WTC11 (cell line): ENCODE measurements around the gene TBC1D24. TPM values are rescaled to one million over a fixed set of nuclear protein-coding genes. Genes with fewer than 3 reads are reported as not detected.

Experiments
- ATAC-seq: fragments of 200-7000 bp; cut with Tn5 transposase; 2 replicates; pipeline ENCODE4 v1.10.0; 2021; ENCODE audit warnings: mild to moderate bottlenecking, moderate library complexity
- CTCF ChIA-PET: fragments of 300-600 bp; sonication (Branson Sonifier 250); formaldehyde crosslinking; loops from one replicate; lab custom pipeline; 2021; ENCODE audit warnings: antibody characterized with exemption; lab: Charles Lee
- POLR2A ChIA-PET: fragments of 350-600 bp; sonication (Branson Sonifier 250); formaldehyde crosslinking; loops from one replicate; lab custom pipeline; 2021; ENCODE audit warnings: antibody characterized with exemption; lab: Charles Lee
- DNase-seq: peaks from one replicate; pipeline ENCODE4 v3.0.0; 2021; ENCODE audit warnings: low spot score
- H3K27ac Mint-ChIP-seq: 2 replicates; pipeline ENCODE4 v1.8.0; 2021; ENCODE audit warnings: mixed read lengths
- H3K27me3 Mint-ChIP-seq: 2 replicates; pipeline ENCODE4 v1.8.0; 2021; ENCODE audit warnings: low read depth, mild to moderate bottlenecking, moderate library complexity, mixed read lengths
- H3K36me3 Mint-ChIP-seq: 2 replicates; pipeline ENCODE4 v1.8.0; 2021; ENCODE audit warnings: mixed read lengths
- H3K4me1 Mint-ChIP-seq: 2 replicates; pipeline ENCODE4 v1.8.0; 2022; ENCODE audit warnings: mixed read lengths
- H3K4me3 Mint-ChIP-seq: 2 replicates; pipeline ENCODE4 v1.8.0; 2021; ENCODE audit warnings: mild to moderate bottlenecking, moderate library complexity, mixed read lengths
- H3K9me3 Mint-ChIP-seq: 2 replicates; pipeline ENCODE4 v1.8.0; 2021; ENCODE audit warnings: mixed read lengths
- CBFB ChIP-seq: sonication (generic); formaldehyde crosslinking; IDR thresholded peaks from 2 replicates; pipeline ENCODE4 v1.8.1; 2022; ENCODE audit warnings: mild to moderate bottlenecking, low read depth, missing genetic modification reagents
- E2F4 ChIP-seq: sonication (generic); formaldehyde crosslinking; IDR thresholded peaks from 2 replicates; pipeline ENCODE4 v1.8.1; 2022; ENCODE audit warnings: low read depth, mild to moderate bottlenecking, moderate library complexity, missing genetic modification reagents, borderline replicate concordance
- HMGA2 ChIP-seq: fragments of 250-450 bp; sonication (Bioruptor Pico); IDR thresholded peaks from 2 replicates; pipeline ENCODE4 v1.4.0; 2021; ENCODE audit warnings: mild to moderate bottlenecking, moderate library complexity
- KAT7 ChIP-seq: sonication (generic); formaldehyde crosslinking; IDR thresholded peaks from 2 replicates; pipeline ENCODE4 v1.8.1; 2023; ENCODE audit warnings: missing genetic modification reagents, mild to moderate bottlenecking, borderline replicate concordance
- NFYB ChIP-seq: sonication (generic); formaldehyde crosslinking; conservative IDR thresholded peaks from 2 replicates; pipeline ENCODE4 v1.8.0; 2022; ENCODE audit warnings: low read depth, missing genetic modification reagents
- OVOL2 ChIP-seq: fragments of 250-450 bp; sonication (Bioruptor Pico); IDR thresholded peaks from 2 replicates; pipeline ENCODE4 v1.9.0; 2021; ENCODE audit warnings: mild to moderate bottlenecking, borderline replicate concordance
- PRRX2 ChIP-seq: fragments of 250-450 bp; sonication (Bioruptor Pico); IDR thresholded peaks from 2 replicates; pipeline ENCODE4 v1.8.0; 2021; ENCODE audit warnings: mild to moderate bottlenecking
- SMAD3 ChIP-seq: sonication (generic); formaldehyde crosslinking; IDR thresholded peaks from 2 replicates; pipeline ENCODE4 v1.8.0; 2022; ENCODE audit warnings: missing genetic modification reagents, mild to moderate bottlenecking, borderline replicate concordance
- SMAD4 ChIP-seq: sonication (generic); formaldehyde crosslinking; IDR thresholded peaks from 2 replicates; pipeline ENCODE4 v1.8.0; 2022; ENCODE audit warnings: mild to moderate bottlenecking, missing genetic modification reagents
- SP1 ChIP-seq: sonication (generic); formaldehyde crosslinking; conservative IDR thresholded peaks from 2 replicates; pipeline ENCODE4 v1.8.1; 2022; ENCODE audit warnings: missing genetic modification reagents
- TCF7 ChIP-seq: sonication (generic); formaldehyde crosslinking; IDR thresholded peaks from 2 replicates; pipeline ENCODE4 v1.8.0; 2022; ENCODE audit warnings: mild to moderate bottlenecking, low read depth, missing genetic modification reagents, moderate library complexity
- ZNF219 ChIP-seq: sonication (generic); formaldehyde crosslinking; IDR thresholded peaks from 2 replicates; pipeline ENCODE4 v1.8.0; 2023; ENCODE audit warnings: missing genetic modification reagents, mild to moderate bottlenecking, borderline replicate concordance
- ZNF232 ChIP-seq: sonication (generic); formaldehyde crosslinking; IDR thresholded peaks from 2 replicates; pipeline ENCODE4 v1.8.0; 2022; ENCODE audit warnings: mild to moderate bottlenecking, missing genetic modification reagents
- ZNF263 ChIP-seq: sonication (generic); formaldehyde crosslinking; IDR thresholded peaks from 2 replicates; pipeline ENCODE4 v1.8.1; 2022; ENCODE audit warnings: low read depth, mild to moderate bottlenecking, moderate library complexity, missing genetic modification reagents
- ZNF416 ChIP-seq: fragments of 250-450 bp; sonication (Bioruptor Pico); IDR thresholded peaks from 2 replicates; pipeline ENCODE4 v1.9.0; 2021; ENCODE audit warnings: mild to moderate bottlenecking, inconsistent platforms
- ZNF425 ChIP-seq: fragments of 250-450 bp; sonication (Bioruptor Pico); conservative IDR thresholded peaks from 2 replicates; pipeline ENCODE4 v1.9.0; 2021; ENCODE audit warnings: mild to moderate bottlenecking
- ZNF512 ChIP-seq: sonication (generic); formaldehyde crosslinking; IDR thresholded peaks from 2 replicates; pipeline ENCODE4 v1.8.1; 2022; ENCODE audit warnings: missing genetic modification reagents, borderline replicate concordance
- total RNA-seq: library from RNA; stranded (reverse); gene quantifications from 3 replicates; pipeline ENCODE4 v1.2.3, GENCODE V29; 2021
- TF ChIP-seq, protein P1 (sequence below): sonication (generic); formaldehyde crosslinking; IDR thresholded peaks from 2 replicates; pipeline ENCODE4 v1.8.1; 2022; ENCODE audit warnings: mild to moderate bottlenecking, missing genetic modification reagents, moderate library complexity, borderline replicate concordance
- TF ChIP-seq, protein P2 (sequence below): sonication (generic); formaldehyde crosslinking; IDR thresholded peaks from 2 replicates; pipeline ENCODE4 v1.8.0; 2022; ENCODE audit warnings: mild to moderate bottlenecking, missing genetic modification reagents

Gene TBC1D24
- total RNA-seq, 1 experiment from 2014 or later = 21.0 TPM

DNA sequence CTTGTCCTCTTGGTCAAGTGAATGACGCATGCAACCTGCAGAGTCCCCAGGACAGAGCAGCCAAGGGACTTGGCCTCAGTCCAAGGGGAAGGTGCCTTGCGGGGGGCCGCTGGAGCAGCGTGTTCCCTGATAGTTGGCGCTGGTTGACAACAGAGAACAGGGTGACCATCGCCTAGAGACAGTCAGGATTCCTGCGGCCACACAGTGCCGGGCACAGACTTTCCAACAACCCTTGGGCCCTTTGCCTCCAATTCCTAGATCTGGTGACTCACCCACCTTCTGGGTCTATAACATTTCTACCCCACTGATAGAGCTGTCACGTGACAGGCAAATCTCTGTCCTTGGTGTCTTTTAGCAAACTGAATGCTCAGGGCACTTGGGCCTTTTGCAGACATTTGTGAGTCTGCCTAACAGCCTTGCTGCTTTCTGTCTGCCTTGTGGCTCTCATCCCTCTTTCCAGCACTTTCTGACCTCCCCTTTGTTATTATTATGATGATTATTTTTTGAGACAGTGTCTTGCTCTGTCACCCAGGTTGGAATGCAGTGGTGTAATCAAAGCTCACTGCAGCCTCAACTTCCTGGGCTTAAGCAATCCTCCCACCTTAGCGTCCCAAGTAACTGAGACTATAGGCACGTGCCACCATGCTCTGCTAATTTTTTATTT, 26.9 kb upstream of the TBC1D24 start:
- no peaks in the 10 kb centered on the region for H3K4me1 Mint-ChIP-seq
- ChIA-PET POLR2A (no interaction called here), CTCF (no interaction called here)
- H3K9me3 Mint-ChIP-seq = no peaks in the 10 kb centered on the region
- no peak overlapping the region for H3K27ac Mint-ChIP-seq
- no peak for DNase-seq
- TF ChIP-seq TCF7 (CRISPR knock-in tag) = no peak
- no peak for ATAC-seq
- H3K4me3 Mint-ChIP-seq = no peak overlapping the region
- H3K36me3 Mint-ChIP-seq = peaks cover 72% of the 10 kb centered on the region
- H3K27me3 Mint-ChIP-seq = no peaks in the 10 kb centered on the region

DNA sequence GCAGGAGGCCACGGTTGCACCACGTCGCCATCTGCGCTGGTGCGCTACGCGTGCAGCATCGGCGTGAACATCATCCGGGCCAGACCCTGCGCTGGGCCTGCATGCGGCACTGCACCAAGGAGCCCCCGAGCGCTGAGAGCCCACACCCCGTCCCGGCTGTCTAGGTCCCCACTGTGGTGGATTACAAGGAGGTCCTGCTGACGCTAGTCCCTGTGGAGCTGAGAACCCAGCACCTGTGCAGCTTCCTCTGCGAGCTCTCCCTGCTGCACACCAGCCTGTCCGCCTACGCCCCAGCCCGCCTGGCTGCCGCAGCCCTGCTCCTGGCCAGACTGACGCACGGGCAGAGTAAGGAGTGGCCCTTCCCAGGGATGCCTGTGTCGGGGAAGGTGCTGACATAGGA, 25.8 kb upstream of the TBC1D24 start:
- POLR2A ChIA-PET = no interaction called here
- CTCF ChIA-PET = no interaction called here
- no peaks in the 10 kb centered on the region for H3K9me3 Mint-ChIP-seq
- H3K4me1 Mint-ChIP-seq = no peaks in the 10 kb centered on the region
- no peak overlapping the region for H3K4me3 Mint-ChIP-seq
- DNase-seq (no peak), ATAC-seq (no peak)
- H3K27me3 Mint-ChIP-seq = no peaks in the 10 kb centered on the region
- TF ChIP-seq ZNF232 (CRISPR knock-in tag) = no peak
- H3K27ac Mint-ChIP-seq = no peak overlapping the region
- peaks cover 73% of the 10 kb centered on the region for H3K36me3 Mint-ChIP-seq

GRCh38 chr16:2450535-2450934, 24.4 kb upstream of the TBC1D24 start:
- ATAC-seq (no peak), DNase-seq (no peak)
- Mint-ChIP-seq H3K4me1 (no peaks in the 10 kb centered on the region), H3K27me3 (no peaks in the 10 kb centered on the region), H3K9me3 (no peaks in the 10 kb centered on the region), H3K27ac (no peak overlapping the region), H3K36me3 (peaks cover 64% of the 10 kb centered on the region), H3K4me3 (no peak overlapping the region)
- no peak for TF ChIP-seq SP1
- TF ChIP-seq OVOL2 (CRISPR knock-in tag) = no peak
- TF ChIP-seq, protein P1, sequence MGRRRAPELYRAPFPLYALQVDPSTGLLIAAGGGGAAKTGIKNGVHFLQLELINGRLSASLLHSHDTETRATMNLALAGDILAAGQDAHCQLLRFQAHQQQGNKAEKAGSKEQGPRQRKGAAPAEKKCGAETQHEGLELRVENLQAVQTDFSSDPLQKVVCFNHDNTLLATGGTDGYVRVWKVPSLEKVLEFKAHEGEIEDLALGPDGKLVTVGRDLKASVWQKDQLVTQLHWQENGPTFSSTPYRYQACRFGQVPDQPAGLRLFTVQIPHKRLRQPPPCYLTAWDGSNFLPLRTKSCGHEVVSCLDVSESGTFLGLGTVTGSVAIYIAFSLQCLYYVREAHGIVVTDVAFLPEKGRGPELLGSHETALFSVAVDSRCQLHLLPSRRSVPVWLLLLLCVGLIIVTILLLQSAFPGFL (CRISPR knock-in tag) = no peak
- TF ChIP-seq E2F4 (CRISPR knock-in tag) = no peak
- no peak for TF ChIP-seq ZNF416 (CRISPR knock-in tag)
- TF ChIP-seq ZNF425 (CRISPR knock-in tag) = no peak
- no peak for TF ChIP-seq ZNF263 (CRISPR knock-in tag)
- no peak for TF ChIP-seq HMGA2 (CRISPR knock-in tag)
- TF ChIP-seq ZNF219 (CRISPR knock-in tag) = no peak
- TF ChIP-seq KAT7 = no peak
- no peak for TF ChIP-seq SMAD4 (CRISPR knock-in tag)
- no peak for TF ChIP-seq CBFB
- TF ChIP-seq SMAD3 = no peak
- no peak for TF ChIP-seq PRRX2 (CRISPR knock-in tag)
- TF ChIP-seq, protein P2, sequence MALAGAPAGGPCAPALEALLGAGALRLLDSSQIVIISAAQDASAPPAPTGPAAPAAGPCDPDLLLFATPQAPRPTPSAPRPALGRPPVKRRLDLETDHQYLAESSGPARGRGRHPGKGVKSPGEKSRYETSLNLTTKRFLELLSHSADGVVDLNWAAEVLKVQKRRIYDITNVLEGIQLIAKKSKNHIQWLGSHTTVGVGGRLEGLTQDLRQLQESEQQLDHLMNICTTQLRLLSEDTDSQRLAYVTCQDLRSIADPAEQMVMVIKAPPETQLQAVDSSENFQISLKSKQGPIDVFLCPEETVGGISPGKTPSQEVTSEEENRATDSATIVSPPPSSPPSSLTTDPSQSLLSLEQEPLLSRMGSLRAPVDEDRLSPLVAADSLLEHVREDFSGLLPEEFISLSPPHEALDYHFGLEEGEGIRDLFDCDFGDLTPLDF = no peak
- no peak for TF ChIP-seq NFYB (CRISPR knock-in tag)
- no peak for TF ChIP-seq ZNF512 (CRISPR knock-in tag)
- ChIA-PET POLR2A (interaction anchor here (0.6 kb wide), 1 partner anchor 18 kb away, joined by 5 read pairs; no protein-coding TSS in a partner anchor), CTCF (interaction anchor here (1.1 kb wide), 1 partner anchor 74 kb away, joined by 5 read pairs; no protein-coding TSS in a partner anchor)
